ENCODE data around the gene OR2T6.
"Not testable (repeated sequence)": the region's sequence is repeated elsewhere in the genome, so short reads cannot be mapped to it uniquely, and the experiment has no call there.

The OR2T6 gene, protein sequence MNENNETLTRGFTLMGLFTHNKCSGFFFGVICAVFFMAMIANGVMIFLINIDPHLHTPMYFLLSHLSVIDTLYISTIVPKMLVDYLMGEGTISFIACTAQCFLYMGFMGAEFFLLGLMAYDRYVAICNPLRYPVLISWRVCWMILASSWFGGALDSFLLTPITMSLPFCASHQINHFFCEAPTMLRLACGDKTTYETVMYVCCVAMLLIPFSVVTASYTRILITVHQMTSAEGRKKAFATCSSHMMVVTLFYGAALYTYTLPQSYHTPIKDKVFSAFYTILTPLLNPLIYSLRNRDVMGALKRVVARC

DNA sequence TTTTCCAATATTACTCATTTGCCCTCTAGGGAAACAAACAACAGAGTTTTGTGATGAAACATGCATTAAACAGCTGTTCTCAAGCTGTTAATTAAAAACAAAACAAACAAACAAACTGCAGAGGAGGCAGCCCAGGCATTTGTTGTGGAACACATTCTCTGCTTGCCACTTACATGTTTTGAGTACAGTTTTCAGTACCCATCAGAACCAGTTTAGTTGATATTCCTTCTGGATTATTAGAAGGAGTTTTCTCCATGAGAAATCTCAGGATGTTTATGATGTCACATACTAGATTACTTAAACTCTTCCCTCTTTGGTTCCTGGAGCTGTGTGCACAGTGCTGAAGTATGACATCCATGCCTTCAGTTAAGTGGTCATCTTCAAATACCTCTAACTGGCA is at the start of gene OR2T6:
Gene OR2T6 (plus strand): TSS at position 301 of the 400 bp plus-strand sequence. CDS start 11,863 bp downstream, outside the sequence.
- DNase-seq (ENCODE audit: low read depth), result no peak

- DNase-seq (ENCODE audit: low read depth), result no peak
Measured at GRCh38 chr1:248343451-248343850, 32.1 kb upstream of the OR2T6 start.

DNA sequence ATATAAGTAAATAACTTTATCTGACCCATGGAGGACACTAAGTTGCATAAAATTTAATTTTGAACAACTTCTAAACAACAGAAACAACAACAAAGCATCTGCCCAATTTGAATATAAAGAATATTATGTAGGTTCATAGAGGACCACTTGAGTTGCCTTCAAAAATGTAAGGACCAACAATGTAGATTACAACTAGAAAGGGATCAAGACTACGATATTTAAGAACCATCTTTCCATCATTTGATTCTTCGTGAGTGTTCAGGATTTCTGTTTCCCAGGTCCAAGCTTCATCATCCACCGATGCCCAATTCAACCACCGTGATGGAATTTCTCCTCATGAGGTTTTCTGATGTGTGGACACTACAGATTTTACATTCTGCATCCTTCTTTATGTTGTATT is 27.1 kb upstream of the OR2T6 start, which contains the start of gene OR14C36:
Gene OR14C36 (plus strand): TSS at position 301 of the 400 bp plus-strand sequence. CDS start 0 bp downstream, at position 301.
- DNase-seq (ENCODE audit: low read depth), result no peak

GRCh38 chr1:248359415-248359814 is 16.1 kb upstream of the OR2T6 start:
- DNase-seq (ENCODE audit: low read depth), result no peak

- DNase-seq (ENCODE audit: low read depth), result no peak
Measured at GRCh38 chr1:248361121-248361715, 14.3 kb upstream of the OR2T6 start, which contains the start of gene OR2T4. Gene OR2T4 (plus strand): TSS chr1:248361665. CDS start chr1:248361665, 0 bp downstream.

GRCh38 chr1:248366609-248367008 is 8.9 kb upstream of the OR2T6 start:
- no peak for DNase-seq (ENCODE audit: low read depth)

GRCh38 chr1:248372394-248372793 is 3.2 kb upstream of the OR2T6 start:
- DNase-seq (ENCODE audit: low read depth), result no peak

DNA sequence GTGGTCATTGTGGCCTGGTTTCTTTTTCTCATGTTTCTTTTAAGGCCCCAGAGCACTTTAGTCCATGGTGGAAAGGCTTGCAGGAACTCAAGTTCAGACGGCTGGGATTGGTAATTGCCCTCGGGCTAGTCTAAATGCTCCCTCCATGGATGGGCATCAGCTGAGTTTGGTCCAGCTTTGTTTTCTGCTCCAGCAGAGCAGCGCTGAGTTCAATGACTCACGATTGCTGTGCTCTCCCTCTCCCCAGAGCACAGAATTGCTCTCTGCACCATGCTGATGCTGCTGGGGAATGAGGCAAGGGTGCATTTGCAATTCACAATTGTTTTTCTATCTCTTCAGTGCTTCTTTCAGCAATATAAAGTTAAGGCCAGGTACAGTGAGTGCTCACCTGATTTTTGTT is 1.8 kb upstream of the OR2T6 start:
- DNase-seq (ENCODE audit: low read depth), result no peak

DNA sequence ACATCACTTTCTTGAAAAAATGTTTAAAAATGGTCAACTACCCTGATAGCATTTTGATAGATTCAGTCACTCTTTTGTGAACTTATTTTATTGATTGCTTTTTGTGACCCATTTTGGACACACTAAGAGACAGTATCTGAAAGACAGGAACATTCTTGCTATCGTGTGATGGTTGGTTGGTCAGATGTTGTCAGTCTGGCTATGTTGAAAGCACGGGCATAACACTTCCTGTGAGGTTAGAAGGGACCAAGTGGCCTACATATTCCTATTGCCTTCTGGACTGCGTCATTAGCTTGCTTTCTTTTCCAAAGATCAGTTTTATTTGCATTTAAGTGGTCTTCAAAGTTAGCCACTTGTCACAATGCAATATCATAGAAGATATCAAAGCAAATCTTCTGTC is 1.4 kb downstream of the OR2T6 start:
- DNase-seq (ENCODE audit: low read depth), result no peak

GRCh38 chr1:248380854-248381253 is 5.3 kb downstream of the OR2T6 start:
- no peak for DNase-seq (ENCODE audit: low read depth)

DNA sequence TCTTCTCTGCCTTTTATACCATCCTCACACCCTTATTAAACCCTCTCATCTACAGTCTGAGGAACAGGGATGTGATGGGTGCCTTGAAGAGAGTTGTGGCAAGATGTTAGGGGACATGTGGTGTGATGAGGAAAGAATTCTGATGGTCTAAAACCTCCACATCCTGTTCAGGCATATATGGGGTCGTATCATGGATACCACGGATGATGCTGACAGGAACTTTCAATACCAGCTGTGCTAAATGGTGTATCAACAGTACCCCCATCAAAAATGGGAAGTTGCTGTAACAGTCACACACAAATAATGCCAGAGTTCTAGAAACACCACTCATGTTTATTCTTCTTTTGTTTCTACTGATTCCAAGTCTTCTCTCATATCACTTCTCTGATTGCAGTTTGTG is 12.9 kb downstream of the OR2T6 start:
- no peak for DNase-seq (ENCODE audit: low read depth)

GRCh38 chr1:248393050-248393449 is 17.5 kb downstream of the OR2T6 start:
- DNase-seq (ENCODE audit: low read depth), result no peak

DNA sequence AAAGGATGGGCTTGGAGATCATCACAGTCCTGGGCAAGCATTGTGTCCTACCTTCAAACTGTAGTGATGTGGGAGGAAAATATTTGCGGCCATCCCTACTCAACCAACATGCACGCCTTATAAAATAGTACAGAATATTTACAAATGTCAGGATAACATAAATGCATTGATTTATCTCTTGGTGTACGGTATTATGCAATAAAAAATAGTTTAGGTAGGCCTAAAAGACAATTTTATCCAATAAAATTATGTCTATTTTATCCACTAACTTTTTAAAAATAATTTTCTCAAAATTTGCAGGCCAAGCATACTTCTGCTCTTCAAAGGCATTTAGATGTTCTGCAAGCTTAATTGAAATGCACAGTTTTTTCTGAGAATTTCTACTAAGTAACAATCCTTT is 27.2 kb downstream of the OR2T6 start, which contains the start of gene OR2T1:
Gene OR2T1 (plus strand): TSS at position 301 of the 400 bp plus-strand sequence. CDS start 3,100 bp downstream, outside the sequence.
- DNase-seq (ENCODE audit: low read depth), result no peak

DNA sequence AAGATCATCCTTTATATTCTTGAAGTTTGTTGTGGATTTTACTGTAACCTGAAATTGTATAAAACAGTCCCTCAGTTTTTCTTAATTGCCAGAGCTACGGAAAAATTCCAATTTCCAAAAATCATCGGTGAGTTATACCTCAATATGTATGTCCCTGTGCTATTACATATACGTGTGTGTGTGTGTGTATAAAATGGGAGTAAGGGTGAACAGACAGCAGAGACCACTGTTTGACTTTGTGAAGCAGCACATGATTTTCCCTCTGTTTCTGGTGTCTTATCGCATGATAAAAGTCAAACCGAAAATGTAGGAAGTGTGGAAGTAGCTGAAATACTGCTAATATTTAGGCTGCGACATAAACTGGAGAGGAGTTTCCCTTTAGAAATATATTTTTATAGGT is 28.5 kb downstream of the OR2T6 start:
- peak; percentile 1 for DNase-seq (ENCODE audit: low read depth)

GRCh38 chr1:248406721-248407692 is 31.5 kb downstream of the OR2T6 start:
- no peak for DNase-seq (ENCODE audit: low read depth)

GRCh38 chr1:248416226-248416625 is 40.7 kb downstream of the OR2T6 start:
- DNase-seq (ENCODE audit: low read depth), result no peak

GRCh38 chr1:248417854-248418253 is 42.3 kb downstream of the OR2T6 start:
- DNase-seq (ENCODE audit: low read depth), result no peak

DNA sequence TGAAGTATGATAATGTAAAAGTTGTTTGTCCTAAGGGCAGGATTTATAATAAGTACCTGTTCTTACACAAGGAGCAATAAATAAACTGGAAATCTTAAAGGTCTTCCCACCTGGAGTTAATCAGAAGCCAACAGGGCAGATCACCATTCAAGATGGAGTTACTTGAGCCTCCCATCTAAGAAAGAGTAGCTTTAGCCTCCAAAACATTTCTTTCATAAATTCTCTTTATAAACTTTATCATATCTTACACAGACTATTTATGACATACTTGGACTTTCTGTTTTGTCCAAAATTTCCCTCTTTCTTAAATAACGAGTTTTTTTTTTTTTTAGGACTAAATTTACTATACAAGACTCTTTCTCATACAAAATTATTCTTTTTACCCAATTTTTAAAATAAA is 45.8 kb downstream of the OR2T6 start:
- peak; percentile 11 for DNase-seq (ENCODE audit: low read depth)

GRCh38 chr1:248427526-248428191 is 52.1 kb downstream of the OR2T6 start:
- not testable (repeated sequence) for DNase-seq (ENCODE audit: low read depth)

DNA sequence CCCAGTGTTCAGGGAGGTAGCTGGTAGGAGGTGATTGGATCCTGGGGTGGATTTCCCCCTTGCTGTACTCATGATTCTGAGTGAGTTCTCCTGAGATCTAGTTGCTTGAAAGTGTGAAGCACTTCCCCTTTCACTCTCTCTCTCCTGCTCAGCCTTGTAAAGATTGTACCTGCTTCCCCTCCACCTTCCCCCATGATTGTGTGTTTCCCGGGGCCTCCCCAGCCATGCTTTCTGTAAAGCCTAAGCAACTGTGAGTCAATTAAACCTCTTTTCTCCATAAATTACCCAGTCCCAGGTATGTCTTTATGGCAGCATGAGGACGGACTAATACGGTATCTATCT is 52.6 kb downstream of the OR2T6 start:
- DNase-seq (ENCODE audit: low read depth), result not testable (repeated sequence)

DNA sequence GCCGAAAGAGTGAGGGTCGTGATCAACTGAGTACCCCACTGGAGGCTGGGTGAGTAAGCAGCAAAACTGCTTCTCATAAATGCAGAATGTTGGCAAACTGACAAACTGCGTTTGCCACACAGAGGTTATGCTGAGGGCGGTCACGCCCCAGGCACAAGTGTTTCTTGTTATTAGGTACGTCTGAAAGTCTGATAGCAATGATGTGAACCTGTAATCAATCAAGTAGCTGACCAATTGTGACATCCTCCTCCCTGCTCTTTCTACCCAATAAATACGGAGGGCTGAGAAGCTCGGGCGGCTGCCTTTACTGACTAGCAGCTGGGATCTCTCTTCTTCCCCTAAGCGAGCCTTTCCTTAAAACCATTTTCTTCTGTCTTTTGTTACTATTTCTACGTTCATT is 56.1 kb downstream of the OR2T6 start:
- DNase-seq (ENCODE audit: low read depth), result not testable (repeated sequence)

DNA sequence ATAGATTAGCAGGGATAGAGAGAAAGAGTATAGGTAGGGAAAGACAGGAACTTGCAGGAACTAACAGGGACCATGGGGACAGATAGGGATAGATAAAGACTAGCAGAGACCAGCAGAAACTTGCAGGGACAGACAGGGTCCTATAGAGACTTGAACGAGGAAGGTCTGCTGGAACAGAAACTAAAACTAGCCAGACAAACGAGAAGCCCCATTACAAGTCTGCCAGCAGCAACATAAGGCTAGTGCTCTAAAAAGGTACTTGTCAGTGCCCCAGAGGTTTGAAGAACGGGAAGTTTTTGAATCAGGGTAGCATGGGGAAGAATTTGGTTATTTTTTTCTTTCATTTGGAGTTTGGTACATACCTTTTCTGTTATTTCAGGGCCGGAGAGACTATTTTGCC is 56.7 kb downstream of the OR2T6 start:
- not testable (repeated sequence) for DNase-seq (ENCODE audit: low read depth)
